ENCODE measurements around the gene ZKSCAN3.
A peak's percentile ranks its signal among the peaks of the same experiment; 100 is the strongest.
"Not testable (repeated sequence)": the region's sequence is repeated elsewhere in the genome, so short reads cannot be mapped to it uniquely, and the experiment has no call there.

ZKSCAN3 gene

DNA sequence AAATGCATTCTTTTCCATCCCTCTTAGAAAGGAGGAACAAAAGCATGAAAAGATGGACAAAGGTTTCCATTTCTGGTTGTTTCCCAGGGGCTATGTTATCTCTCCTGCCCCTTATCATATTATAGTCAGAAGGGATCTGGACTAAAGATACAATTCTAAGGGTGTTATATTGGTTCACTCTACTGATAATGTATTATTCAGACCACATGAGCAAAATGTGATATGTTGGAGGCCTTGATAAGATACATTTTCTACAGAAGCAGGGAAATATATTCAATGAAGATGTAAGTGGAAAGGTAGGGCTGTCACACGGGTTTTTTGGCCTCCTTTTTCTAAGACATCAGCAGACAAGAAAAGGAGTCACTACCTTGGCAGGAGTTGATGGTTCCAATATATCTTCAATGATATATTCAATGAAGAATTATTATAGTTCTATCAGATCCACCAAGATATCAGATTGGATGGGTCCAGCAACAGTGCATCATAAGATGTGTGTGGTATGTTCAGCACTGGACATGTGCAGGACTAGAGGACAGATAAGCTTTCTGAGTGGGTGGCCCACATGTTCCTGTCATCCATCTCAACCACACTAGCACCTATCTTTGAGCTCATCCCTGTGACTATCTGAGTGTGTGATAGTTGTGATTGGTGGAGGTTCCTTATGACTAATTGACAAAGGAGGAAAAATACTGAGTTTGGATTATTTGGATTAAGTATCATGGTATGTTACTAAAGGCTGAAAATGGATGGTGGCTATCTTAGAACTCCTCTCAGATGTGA lies 5.7 kb upstream of the ZKSCAN3 start:
- no peak for DNase-seq

DNA sequence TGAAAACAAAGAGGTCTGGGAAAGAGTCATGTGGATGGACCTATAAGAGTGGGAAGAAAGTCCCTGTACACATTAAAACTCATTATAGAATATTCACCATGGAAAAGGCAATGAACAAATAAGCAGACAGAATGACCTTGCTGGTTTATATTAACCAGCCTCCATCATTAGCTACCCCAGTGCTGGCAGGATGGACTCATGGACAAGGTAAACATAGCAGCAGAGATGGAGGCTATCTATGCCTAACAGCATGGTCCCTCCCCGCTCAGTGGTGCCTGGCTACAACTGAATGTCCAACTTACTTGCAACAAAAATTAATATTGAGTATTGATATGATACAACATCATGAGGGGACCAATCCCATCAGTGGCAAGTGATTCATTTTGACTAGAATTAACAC lies 4.5 kb upstream of the ZKSCAN3 start:
- DNase-seq, result no peak

DNA sequence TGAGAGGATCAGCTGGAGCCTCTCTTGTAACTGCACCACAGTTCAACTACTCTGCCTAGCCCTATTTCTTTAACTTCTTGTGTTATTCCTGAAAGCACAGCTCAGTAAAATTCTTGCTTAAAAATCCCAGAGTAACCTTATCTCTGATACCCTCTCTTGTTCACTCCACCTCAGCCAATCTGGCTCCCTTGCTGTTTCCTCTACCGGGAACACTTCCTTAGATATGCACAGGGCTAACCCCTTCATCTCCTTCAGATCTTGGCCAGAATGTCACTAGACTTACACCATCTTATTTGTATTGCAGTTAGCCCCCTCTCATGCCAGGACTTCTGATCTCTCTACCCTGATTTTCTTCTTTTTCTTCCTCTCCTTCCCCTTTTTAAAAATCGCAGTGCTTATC lies 2.6 kb upstream of the ZKSCAN3 start:
- DNase-seq, result no peak

DNA sequence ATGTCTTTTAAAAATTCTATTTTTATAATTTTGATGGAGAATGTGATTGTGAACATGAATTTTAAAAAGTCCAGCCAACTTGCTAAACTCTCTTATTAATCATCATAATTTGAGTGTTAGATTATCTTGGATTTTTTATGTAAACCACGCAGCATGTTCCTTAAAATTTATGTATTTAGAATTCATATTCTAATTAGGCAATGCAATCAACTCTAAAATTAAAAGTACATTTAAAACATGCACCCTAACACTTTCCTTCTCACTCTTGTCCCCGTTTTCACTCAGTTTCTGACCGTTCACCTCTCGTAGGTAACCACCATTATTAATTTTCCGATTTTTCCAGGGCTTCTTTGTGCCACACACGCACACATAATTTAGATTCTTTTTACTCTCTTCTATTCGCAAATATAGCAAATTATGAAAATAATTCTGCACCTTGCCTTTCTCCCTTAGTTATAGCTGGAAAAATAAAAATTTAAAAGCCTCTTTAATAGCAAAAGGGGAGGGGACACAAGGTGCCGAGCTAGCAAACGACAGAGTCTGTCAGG lies 329 bp upstream of the ZKSCAN3 start:
- no peak for DNase-seq

DNA sequence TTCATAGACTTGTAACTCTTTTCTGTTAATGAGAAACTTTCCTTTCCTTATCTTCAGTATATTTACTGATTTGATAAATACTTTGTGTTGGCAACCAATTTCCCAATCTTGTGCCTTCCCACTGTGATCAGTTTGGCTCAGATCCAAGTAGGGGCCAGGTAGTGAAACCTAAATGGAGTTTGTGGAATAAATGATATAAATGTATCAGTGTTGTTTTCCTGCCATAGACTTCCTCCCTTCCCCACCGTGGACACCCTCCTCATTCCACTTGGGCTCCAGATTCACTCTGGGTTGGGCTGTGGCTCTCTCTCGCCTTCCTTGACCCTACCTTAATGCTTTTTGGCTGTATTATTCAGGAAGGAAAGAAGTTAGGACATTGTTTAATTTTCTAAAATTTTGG lies 1.3 kb downstream of the ZKSCAN3 start:
- DNase-seq, result no peak

DNA sequence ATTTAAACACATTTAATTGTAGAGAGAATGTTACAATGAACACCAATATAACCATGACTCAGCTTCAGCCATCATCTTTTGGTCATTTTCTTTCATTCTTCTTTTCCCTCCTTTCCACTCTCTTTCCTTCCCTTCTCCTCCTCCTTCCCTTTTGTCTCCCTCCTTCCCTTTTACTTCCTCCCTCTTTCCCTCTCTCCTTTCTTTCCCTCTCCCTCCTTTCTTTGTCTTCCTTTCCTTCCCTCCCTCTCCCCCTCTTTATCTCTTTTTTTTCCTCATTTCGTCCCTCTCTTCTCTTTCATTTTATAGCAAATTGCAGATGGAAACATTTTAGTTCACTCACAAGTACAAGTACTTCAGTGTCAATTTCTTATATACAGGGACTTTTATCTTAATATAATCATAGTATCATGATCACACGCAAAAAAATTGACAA lies 1.8 kb downstream of the ZKSCAN3 start:
- DNase-seq, result no peak

DNA sequence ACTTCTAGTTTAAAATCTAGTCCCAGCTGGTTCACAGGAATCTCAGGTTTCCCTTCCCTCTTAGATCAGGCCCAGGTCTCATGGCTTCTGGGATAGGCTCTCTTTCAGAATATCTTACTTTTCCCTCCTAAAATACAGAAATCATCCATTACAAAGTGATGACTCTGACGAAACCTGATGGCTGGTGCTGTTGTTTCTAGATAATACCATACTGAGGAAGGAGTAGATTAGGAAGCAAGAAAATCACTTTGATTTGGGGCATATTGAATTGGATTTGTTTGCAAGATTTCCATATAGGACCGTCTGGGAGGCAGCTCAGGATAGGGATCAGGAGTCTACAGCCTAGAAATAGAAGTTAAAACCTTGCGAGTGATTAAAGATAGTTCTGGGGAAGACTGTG lies 3.6 kb downstream of the ZKSCAN3 start:
- DNase-seq, result no peak

DNA sequence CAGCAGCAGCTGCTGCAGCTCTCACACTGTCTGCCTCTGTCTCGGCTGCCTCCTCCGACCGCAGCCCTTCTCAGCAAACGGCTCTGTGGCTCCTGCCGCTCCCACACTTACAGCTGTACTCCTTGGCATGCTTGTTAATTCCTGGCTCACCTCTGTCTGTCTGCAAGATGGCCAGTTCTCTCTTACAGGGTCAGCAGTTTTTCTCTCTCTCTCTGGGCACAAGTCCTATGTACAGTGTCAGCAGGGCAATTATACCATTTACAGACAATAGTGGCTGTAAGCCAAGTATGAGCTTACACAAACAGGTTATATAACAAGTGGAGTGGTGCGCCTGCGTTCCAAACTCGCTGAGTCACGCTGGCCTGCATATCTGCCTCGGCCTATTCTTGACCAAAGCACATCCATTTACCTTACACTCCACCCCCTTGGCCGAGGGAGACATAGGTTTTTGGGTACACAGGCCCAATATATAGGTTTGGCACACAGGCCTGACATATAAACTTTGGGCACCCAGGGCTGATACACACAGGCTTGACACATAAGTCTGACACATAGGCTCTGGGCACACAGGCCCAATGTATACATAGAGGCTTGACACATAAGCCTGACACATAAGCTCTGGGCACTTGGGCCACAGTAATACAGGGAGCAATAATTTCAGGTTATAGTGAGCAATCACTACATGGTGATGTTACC lies 4.4 kb downstream of the ZKSCAN3 start:
- no peak for DNase-seq

DNA sequence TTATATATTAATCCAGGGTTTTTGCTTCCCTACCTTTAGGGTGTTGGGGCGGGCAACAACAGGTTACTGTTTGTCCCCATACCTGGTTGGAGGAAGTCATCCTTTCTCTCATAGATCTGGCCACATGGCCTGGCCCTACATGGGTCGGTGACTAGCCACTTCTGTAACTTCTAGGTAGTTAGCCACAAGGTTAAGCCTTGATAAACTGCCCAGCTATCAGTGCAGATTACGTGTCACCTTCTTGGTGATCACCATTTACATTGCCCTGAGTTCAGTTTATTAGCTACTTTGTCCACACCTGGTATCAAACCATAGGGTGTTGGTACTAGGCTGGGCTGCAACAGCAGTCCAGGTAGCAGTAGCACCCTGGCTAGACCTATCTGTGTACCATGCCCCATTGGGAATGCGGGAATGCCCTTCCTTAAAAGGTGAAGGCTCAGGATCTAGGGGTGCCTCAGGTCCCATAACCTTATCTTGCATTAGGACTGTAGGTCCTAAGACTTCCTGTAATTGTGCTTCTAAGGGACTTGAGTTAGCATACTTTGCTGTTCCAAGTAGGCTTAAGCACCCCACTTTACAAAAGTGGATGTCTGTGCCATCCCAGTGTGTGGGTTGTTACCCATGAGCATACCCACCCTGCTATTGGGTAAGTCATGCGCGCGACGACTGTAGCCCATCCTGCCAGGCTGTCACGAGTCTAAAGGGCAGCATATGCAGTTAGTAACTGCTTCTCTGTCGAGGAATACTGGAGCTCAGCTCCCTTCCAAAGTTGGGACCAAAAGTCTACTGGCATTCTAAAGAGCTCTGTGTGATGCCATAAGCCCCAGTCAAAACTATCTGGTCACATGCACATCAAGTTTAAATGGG lies 5.2 kb downstream of the ZKSCAN3 start:
- no peak for DNase-seq

DNA sequence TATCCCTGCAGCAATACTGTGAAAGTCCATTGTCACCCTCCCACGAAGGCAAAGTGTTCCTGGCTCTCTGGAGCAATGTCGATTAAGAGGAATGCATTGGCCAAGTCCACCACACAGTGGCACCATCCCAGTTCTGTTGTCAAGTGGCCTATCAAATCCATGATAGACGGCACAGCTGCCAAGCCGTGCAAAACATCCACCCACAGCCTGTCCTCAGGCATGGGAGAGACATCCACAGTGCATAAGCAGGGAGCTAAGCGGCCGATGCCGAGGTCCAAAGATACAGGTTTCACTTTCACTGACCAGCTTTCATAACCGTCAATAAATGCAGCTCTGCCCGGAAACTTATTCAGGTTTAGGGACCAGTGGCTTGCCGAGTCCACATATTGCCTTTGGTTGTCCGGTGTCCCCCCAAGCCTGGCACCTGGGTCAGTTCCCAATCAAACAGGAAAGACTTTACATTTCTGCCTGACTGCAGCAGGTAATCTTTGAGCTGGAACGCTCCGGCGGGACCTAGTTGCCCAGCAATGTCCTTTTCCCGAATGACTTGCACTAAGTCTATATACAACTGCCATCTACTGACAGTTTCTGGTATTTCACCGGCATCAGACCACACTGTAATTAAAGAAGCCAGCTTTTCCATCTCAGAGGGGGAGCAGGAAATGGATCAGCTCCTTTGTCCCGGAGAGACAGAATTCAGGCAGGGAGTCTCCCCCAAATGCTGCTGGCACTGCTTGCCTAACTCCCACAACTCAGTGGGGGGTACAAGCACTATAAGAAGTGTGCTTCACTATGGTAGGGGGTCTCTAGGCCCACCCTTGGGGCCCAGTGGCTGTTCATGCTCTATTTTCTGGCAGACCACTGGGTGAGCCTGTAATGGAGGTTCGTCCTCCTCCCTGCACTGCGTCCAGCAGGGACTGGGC lies 6.3 kb downstream of the ZKSCAN3 start:
- DNase-seq, result peak; percentile 82

DNA sequence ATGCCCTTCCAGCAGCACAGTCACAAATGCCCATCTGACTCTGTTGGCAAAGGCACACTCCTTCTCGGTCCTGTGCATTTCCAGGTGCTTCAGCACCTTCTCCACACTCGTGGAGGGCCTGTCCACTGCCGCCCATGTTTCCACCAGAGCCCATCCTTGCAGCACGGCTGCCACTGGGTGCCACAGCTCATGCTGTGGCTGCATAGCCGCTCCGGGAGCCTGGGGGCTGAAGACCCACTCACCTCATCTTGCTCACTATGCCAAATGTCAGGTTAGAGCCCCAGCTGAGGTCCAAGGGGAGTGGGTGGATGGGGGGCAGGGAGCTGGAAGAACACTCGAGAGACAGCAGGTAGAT lies 6.9 kb downstream of the ZKSCAN3 start:
- no peak for DNase-seq

DNA sequence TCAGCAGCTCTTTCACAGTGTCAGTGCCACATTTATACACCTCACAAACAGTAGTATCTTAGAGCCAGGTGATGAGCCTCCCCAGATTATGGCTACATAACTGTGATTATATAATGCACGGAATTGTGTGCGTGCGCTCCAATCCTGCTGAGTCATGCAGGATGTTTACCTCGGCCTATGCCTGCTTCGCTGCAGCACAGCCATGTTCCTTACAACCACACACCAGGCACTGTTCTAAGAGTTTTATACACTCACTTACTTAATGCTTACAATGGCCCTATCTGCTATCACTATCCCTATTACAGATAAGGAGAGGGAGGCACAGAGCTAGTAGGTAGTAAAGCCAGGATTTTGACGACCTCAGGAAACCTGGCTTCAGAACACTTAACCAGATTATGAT lies 7.3 kb downstream of the ZKSCAN3 start:
- no peak for DNase-seq

DNA sequence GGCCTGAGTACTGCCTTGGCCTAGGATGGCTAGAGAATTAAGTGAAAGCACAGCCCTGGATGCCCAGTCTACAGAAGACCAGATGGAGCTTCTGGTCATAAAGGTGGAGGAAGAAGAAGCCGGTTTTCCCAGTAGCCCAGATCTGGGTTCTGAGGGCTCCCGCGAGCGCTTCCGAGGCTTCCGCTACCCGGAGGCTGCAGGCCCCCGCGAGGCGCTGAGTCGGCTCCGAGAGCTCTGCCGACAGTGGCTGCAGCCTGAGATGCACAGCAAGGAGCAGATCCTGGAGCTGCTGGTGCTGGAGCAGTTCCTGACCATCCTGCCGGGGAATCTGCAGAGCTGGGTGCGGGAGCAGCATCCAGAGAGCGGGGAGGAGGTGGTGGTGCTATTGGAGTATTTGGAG lies 9.8 kb downstream of the ZKSCAN3 start:
- DNase-seq, result not testable (repeated sequence)

DNA sequence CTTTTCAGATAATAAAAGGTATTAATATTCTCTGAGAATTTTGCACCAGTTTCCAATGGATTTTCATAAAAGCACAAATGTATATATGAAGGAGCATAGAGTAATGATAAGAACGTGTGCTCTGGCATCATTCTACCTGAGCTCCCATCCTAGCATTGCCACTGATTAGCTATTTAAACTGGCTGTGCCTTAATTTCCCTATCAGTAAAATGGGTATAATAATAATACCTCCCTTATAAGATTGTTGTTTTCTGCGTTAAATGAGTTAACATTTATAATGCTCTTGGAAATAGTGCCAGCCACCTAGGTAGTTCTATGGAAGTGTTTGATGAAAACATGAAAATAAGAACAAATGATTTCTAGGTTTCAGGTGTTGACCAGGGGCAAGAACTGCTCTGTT lies 11.2 kb downstream of the ZKSCAN3 start:
- no peak for DNase-seq

DNA sequence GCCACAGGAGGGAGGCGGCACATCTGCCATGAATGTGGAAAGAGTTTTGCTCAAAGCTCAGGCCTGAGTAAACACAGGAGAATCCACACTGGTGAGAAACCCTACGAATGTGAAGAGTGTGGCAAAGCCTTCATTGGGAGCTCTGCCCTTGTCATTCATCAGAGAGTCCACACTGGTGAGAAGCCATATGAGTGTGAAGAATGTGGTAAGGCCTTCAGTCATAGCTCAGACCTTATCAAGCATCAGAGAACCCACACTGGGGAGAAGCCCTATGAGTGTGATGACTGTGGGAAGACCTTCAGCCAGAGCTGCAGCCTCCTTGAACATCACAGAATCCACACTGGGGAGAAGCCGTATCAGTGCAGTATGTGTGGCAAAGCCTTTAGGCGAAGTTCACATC lies 15.8 kb downstream of the ZKSCAN3 start:
- not testable (repeated sequence) for DNase-seq

DNA sequence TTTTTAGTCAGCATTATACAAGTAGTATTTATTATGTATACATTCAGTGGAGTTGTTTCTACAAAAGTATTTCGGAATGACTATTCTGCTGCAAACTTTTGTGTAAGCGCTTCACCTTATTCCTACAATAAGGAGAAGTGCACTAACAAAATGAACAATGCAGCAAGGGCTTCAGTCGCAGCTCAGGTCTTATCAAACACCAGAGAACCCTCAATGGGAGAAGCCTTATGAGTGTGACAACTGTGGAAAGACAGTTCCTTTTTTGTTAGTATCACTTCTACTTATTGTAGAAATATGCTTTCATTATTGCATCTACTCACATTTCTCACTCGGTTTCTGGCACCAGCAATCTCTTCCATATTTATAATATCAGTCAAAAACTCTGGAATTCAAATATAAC lies 18.8 kb downstream of the ZKSCAN3 start:
- DNase-seq, result no peak

DNA sequence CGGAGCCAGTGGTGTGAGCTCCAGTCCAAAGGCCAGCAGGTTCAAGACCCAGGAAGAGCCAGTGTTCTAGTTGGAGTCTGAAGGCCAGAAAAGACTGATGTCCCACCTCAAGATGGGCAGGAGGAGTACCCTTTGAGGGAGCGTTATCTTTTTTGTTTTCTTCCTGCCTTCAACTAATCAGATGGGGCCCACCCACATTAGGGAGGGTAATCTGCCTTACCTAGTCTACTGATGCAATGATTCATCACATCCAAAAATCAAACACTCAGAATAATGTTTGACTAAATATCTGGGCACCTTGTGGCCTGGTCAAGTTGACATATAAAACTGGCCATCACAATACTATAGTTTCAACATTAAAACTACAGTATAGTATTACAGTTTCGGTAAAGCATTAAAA lies 19.7 kb downstream of the ZKSCAN3 start:
- DNase-seq, result no peak

DNA sequence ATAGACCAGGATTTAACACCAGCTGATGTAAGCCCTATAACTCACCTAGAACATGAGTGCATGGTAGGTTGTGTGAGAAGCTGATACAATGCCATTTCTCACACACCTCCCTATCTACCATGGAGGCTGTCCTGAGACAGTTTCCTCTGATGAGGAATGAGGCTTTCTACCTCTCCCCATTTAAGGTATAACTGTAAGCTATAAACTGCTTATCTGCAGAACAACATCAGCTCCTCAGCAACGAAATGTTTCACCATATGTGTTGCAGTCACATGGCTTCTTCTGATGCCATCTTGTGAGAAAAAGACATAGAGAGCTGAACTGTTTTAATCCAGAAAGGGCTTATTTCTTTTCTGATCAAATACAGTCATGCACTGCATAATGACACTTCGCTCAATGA lies 20.7 kb downstream of the ZKSCAN3 start:
- no peak for DNase-seq

DNA sequence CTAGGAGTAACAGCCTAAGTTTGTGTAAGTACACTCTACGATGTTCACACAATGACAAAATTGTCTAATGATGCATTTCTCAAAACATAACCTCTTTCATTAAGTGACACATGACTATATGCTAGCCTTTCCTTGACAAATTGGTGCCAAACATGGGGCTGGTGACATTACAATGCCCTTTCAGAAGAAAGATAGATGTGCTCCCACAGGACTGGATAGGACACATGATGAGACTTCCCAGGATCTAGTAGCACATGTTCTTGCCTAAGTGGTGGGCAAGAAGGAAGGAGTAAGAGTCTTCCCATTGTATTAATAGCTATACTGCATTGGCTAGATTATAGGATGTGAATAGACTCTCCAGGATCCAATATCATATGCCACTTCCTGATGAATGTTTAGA lies 21.5 kb downstream of the ZKSCAN3 start:
- no peak for DNase-seq

DNA sequence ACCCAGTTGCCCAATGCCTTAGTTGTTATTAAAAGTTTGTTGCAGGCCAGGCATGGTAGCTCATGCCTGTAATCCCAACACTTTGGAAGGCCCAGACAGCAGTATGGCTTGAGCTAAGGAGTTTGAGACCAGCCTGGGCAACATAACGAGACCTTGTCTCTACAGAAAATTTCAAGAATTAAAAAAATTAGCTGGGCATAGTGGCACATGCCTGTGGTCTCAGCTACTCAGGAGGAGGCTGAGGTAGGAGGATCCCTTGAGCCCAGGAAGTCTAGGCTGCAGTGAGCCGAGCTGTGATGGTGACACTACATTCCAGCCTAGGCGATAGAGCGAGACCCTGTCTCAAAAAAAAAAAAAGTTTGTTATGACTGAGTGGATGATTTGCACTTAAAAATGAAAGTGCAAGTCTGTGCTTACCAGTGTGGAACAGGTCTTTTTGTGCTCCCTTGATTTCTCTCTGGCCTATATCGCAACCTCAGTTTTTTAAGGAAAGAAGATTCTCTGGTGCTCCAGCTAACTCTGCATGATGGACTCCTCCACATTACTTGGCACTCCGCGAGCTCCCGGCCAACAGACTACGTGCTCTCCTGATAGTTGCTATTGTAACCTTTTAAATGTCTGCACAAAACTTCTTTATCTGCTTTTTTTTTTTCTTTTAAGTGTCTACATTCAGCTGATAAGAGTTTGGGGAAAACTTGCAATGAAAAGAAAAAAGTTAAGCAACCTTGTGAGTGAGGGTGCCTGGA lies 22.1 kb downstream of the ZKSCAN3 start:
- DNase-seq, result no peak

DNA sequence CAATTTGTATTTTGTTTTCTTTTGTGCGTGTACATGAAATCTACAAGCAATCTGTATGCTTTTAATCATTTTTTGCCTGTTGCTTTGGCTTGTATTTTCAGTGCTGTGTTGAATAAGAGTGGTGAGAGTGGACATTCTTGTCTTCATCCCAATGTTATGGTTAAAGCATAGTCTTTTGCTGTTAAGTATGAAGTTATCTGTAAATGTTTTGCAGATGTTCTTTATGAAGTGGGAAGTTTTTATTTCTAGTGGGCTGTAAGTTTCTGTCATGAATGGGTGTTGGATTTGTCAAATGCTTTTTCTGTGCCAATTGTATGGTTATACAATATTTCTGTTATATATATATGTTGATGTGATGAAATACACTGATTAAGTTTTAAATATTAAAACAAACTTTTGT lies 24.2 kb downstream of the ZKSCAN3 start:
- DNase-seq, result no peak

DNA sequence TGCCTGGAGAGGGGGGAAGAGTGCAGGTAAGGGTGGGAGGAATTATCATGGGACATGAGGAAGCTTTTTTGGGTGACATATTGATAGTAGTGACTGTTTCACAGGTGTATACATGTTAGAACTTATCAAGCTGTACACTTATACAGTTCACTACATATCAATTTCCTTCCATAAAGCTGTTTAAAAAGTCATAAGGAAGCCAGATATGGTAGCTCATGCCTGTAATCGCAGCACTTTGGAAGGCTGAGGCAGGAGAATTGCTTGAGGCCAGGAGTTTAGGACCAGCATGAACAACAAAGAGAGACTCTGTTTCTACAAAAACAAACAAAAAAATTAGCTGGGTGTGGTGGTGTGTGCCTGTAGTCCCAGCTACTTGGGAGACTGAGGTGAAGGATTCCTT lies 28.1 kb downstream of the ZKSCAN3 start:
- DNase-seq, result no peak

All from left hindlimb (tissue), 1 donor.